H1 (cell line): ENCODE results near the gene SLC25A34. TPM values are rescaled to one million over a fixed set of nuclear protein-coding genes. Genes with fewer than 3 reads are reported as not detected.

ENCODE experiments used
- CTCF ChIA-PET: fragments of 300-600 bp; sonication (Branson Sonifier 250); formaldehyde crosslinking; loops from one replicate; lab custom pipeline; 2021; ENCODE audit not compliant: partially characterized antibody; lab: Charles Lee
- POLR2A ChIA-PET: fragments of 300-600 bp; sonication (Branson Sonifier 250); formaldehyde crosslinking; loops from one replicate; lab custom pipeline; 2021; ENCODE audit warnings: inconsistent platforms; ENCODE audit not compliant: partially characterized antibody; lab: Charles Lee
- DNase-seq, 2 experiments: peaks; one replicate each; pipeline versions ENCODE4 v3.0.0 to v3.0.0-alpha.2; 2010 to 2022; ENCODE audit warnings: low spot score in 2 of 2, low read depth in 1 of 2, mixed read lengths in 1 of 2
- FAIRE-seq: peaks from 2 replicates; lab custom pipeline; 2011; peaks lifted over from hg19 to GRCh38; lab: Jason Lieb, UNC
- H2AFZ ChIP-seq: 2 replicates; pipeline ENCODE4 v1.8.1; 2012; ENCODE audit warnings: low read length, inconsistent platforms
- H2AK5ac ChIP-seq: 2 replicates; pipeline ENCODE4 v1.6.1; 2013; ENCODE audit warnings: low read depth, low read length
- H2BK120ac ChIP-seq: replicated peaks from 2 replicates; pipeline ENCODE3; 2013; ENCODE audit warnings: low read depth, low read length, inconsistent platforms
- H2BK12ac ChIP-seq: 2 replicates; pipeline ENCODE4 v1.6.1; 2013; ENCODE audit warnings: low read depth, low read length
- H2BK15ac ChIP-seq: 2 replicates; pipeline ENCODE4 v1.6.1; 2013; ENCODE audit warnings: low read length
- H2BK20ac ChIP-seq: 2 replicates; pipeline ENCODE4 v1.6.1; 2013; ENCODE audit warnings: low read length
- H2BK5ac ChIP-seq: 2 replicates; pipeline ENCODE4 v1.6.1; 2013; ENCODE audit warnings: low read depth, low read length
- H3K14ac ChIP-seq: 2 replicates; pipeline ENCODE4 v1.6.1; 2013; ENCODE audit warnings: inconsistent platforms; ENCODE audit not compliant: insufficient read length
- H3K18ac ChIP-seq: 2 replicates; pipeline ENCODE4 v1.6.1; 2013; ENCODE audit warnings: low read length; ENCODE audit errors: extremely low read depth
- H3K23ac ChIP-seq: 2 replicates; pipeline ENCODE4 v1.6.1; 2013; ENCODE audit warnings: inconsistent platforms; ENCODE audit not compliant: insufficient read length
- H3K23me2 ChIP-seq: 2 replicates; pipeline ENCODE4 v1.6.1; 2013; ENCODE audit warnings: low read depth, low read length
- H3K27ac ChIP-seq: 2 replicates; pipeline ENCODE4 v1.6.1; 2011; ENCODE audit warnings: low read depth, low read length, inconsistent platforms
- H3K27me3 ChIP-seq, 4 experiments: replicated peaks in 1 of 4; 1 replicate in 1 of 4; 2 replicates in 3 of 4; pipeline versions ENCODE4 v1.6.1 to v1.8.1; 2011 to 2013; ENCODE audit warnings: low read length in 3 of 4, mild to moderate bottlenecking in 3 of 4, inconsistent platforms in 2 of 4, mixed read lengths in 2 of 4, moderate library complexity in 1 of 4; ENCODE audit not compliant: control insufficient read depth in 3 of 4, insufficient read depth in 3 of 4; ENCODE audit errors: extremely low read depth in 1 of 4
- H3K36me3 ChIP-seq, 4 experiments: 2 replicates each; pipeline versions ENCODE4 v1.6.1 to v1.8.1; 2011 to 2013; ENCODE audit warnings: mild to moderate bottlenecking in 4 of 4, low read length in 3 of 4, moderate library complexity in 2 of 4, control low read depth in 1 of 4, inconsistent platforms in 1 of 4; ENCODE audit not compliant: insufficient read depth in 4 of 4, control insufficient read depth in 2 of 4
- H3K4ac ChIP-seq: replicated peaks from 2 replicates; pipeline ENCODE3; 2013; ENCODE audit warnings: low read length, low read depth, mixed read lengths, inconsistent platforms; ENCODE audit not compliant: insufficient read length
- H3K4me1 ChIP-seq, 4 experiments: replicated peaks in 1 of 4; 1 replicate in 1 of 4; 2 replicates in 3 of 4; pipeline versions ENCODE4 v1.6.1 to v1.8.1; 2011 to 2013; ENCODE audit warnings: low read length in 3 of 4, inconsistent platforms in 2 of 4, mixed read lengths in 1 of 4; ENCODE audit not compliant: insufficient read depth in 4 of 4, control insufficient read depth in 3 of 4
- H3K4me2 ChIP-seq, 2 experiments: 2 replicates each; pipeline versions ENCODE4 v1.6.1 to v1.8.1; 2011 to 2013; ENCODE audit warnings: low read depth in 2 of 2, low read length in 2 of 2, control low read depth in 1 of 2, inconsistent platforms in 1 of 2, mild to moderate bottlenecking in 1 of 2; ENCODE audit not compliant: insufficient read depth in 1 of 2
- H3K4me3 ChIP-seq, 4 experiments: fragments of 200-600, 300-600 bp in 1 of 4; sonication (generic), shearing (Covaris generic), sonication (Bioruptor Twin) in 1 of 4; 2 replicates each; pipeline versions ENCODE4 v1.5.1 to v1.8.1; 2011 to 2016; ENCODE audit warnings: low read length in 4 of 4, low read depth in 3 of 4, control low read depth in 2 of 4, inconsistent platforms in 2 of 4, mild to moderate bottlenecking in 2 of 4, mixed read lengths in 1 of 4, moderate library complexity in 1 of 4; ENCODE audit not compliant: insufficient read depth in 2 of 4; ENCODE audit errors: extremely low read depth in 1 of 4
- H3K56ac ChIP-seq: replicated peaks from 2 replicates; pipeline ENCODE3; 2013; ENCODE audit warnings: low read depth, mild to moderate bottlenecking, mixed read lengths, low read length, inconsistent platforms; ENCODE audit not compliant: insufficient read length
- H3K79me1 ChIP-seq: 2 replicates; pipeline ENCODE4 v1.6.1; 2013; ENCODE audit warnings: low read depth, low read length, control low read depth
- H3K79me2 ChIP-seq, 2 experiments: 2 replicates each; pipeline versions ENCODE4 v1.6.1 to v1.8.1; 2012 to 2013; ENCODE audit warnings: low read length in 2 of 2, mild to moderate bottlenecking in 2 of 2, inconsistent platforms in 1 of 2; ENCODE audit not compliant: insufficient read depth in 2 of 2, control insufficient read depth in 1 of 2
- H3K9ac ChIP-seq, 4 experiments: replicated peaks in 1 of 4; 1 replicate in 1 of 4; 2 replicates in 3 of 4; pipeline versions ENCODE4 v1.6.1 to v1.8.1; 2011 to 2013; ENCODE audit warnings: low read depth in 3 of 4, low read length in 3 of 4, control low read depth in 2 of 4, mild to moderate bottlenecking in 2 of 4, moderate library complexity in 2 of 4, inconsistent platforms in 1 of 4; ENCODE audit errors: extremely low read depth in 1 of 4
- H3K9me3 ChIP-seq, 2 experiments: 2 replicates each; pipeline versions ENCODE4 v1.6.1 to v1.8.1; 2012 to 2013; ENCODE audit warnings: mild to moderate bottlenecking in 2 of 2, moderate library complexity in 2 of 2, control low read depth in 1 of 2, inconsistent platforms in 1 of 2, low read depth in 1 of 2, low read length in 1 of 2, mixed read lengths in 1 of 2; ENCODE audit not compliant: insufficient read depth in 2 of 2
- H4K20me1 ChIP-seq, 2 experiments: replicated peaks in 1 of 2; 2 replicates each; pipeline versions ENCODE3 to v1.8.1; 2011 to 2013; ENCODE audit warnings: inconsistent platforms in 2 of 2, low read length in 2 of 2, mild to moderate bottlenecking in 1 of 2; ENCODE audit not compliant: insufficient read depth in 2 of 2, control insufficient read depth in 1 of 2
- H4K5ac ChIP-seq: 2 replicates; pipeline ENCODE4 v1.6.1; 2013; ENCODE audit warnings: low read length, low read depth, mixed read lengths, inconsistent platforms; ENCODE audit not compliant: insufficient read length
- H4K8ac ChIP-seq: 2 replicates; pipeline ENCODE4 v1.8.0; 2013; ENCODE audit warnings: mild to moderate bottlenecking, moderate library complexity, low read length, inconsistent platforms; ENCODE audit not compliant: insufficient read depth; ENCODE audit errors: extremely low read depth
- H4K91ac ChIP-seq: replicated peaks from 2 replicates; pipeline ENCODE3; 2013; ENCODE audit warnings: low read length, mixed read lengths, inconsistent platforms; ENCODE audit not compliant: insufficient read length
- BCL11A ChIP-seq, 2 experiments: IDR thresholded peaks; one replicate each; pipeline ENCODE4 v1.6.1; 2011; ENCODE audit warnings: low read depth in 2 of 2, low read length in 2 of 2, mild to moderate bottlenecking in 2 of 2
- CBX8 ChIP-seq: fragments of 300-800, 300-1000 bp; sonication (generic); IDR thresholded peaks from 2 replicates; pipeline ENCODE4 v1.7.1; 2016; ENCODE audit warnings: low read depth, low read length, borderline replicate concordance
- CHD2 ChIP-seq: IDR thresholded peaks from 2 replicates; pipeline ENCODE4 v1.6.1; 2012; ENCODE audit warnings: low read length, improper control_type of control experiment
- E2F6 ChIP-seq: IDR thresholded peaks from 2 replicates; pipeline ENCODE4 v1.6.1; 2012; ENCODE audit warnings: inconsistent platforms
- EZH2 ChIP-seq: fragments of 200-600 bp; sonication (generic); IDR thresholded peaks from 2 replicates; pipeline ENCODE4 v1.7.1; 2012; ENCODE audit warnings: low read depth, mild to moderate bottlenecking, moderate library complexity, low read length, inconsistent platforms; ENCODE audit not compliant: severe bottlenecking
- GABPA ChIP-seq: IDR thresholded peaks from 2 replicates; pipeline ENCODE4 v1.6.1; 2011; ENCODE audit warnings: mild to moderate bottlenecking, low read length, moderate library complexity, borderline replicate concordance; ENCODE audit not compliant: insufficient read depth
- NANOG ChIP-seq: IDR thresholded peaks from 2 replicates; pipeline ENCODE4 v1.6.1; 2011; ENCODE audit warnings: low read length, low read depth, mild to moderate bottlenecking, inconsistent platforms; ENCODE audit not compliant: insufficient read depth, poor library complexity, severe bottlenecking
- RAD21 ChIP-seq, 2 experiments: IDR thresholded peaks in 1 of 2; conservative IDR thresholded peaks in 1 of 2; 2 replicates each; pipeline ENCODE4 v1.6.1; 2011; ENCODE audit warnings: low read depth in 2 of 2, low read length in 2 of 2, improper control_type of control experiment in 1 of 2, inconsistent platforms in 1 of 2, mild to moderate bottlenecking in 1 of 2, moderate library complexity in 1 of 2
- RFX5 ChIP-seq: IDR thresholded peaks from 2 replicates; pipeline ENCODE4 v1.6.1; 2011; ENCODE audit warnings: low read depth, low read length, improper control_type of control experiment, borderline replicate concordance
- RXRA ChIP-seq: IDR thresholded peaks from 2 replicates; pipeline ENCODE4 v1.6.1; 2011; ENCODE audit warnings: low read depth, mild to moderate bottlenecking, low read length, moderate library complexity; ENCODE audit not compliant: insufficient read depth
- SP2 ChIP-seq: IDR thresholded peaks from 2 replicates; pipeline ENCODE4 v1.6.1; 2012; ENCODE audit warnings: mild to moderate bottlenecking, low read length, inconsistent platforms
- SUZ12 ChIP-seq: fragments of 200-600 bp; sonication (generic); IDR thresholded peaks from 2 replicates; pipeline ENCODE4 v1.6.1; 2012; ENCODE audit warnings: mild to moderate bottlenecking, inconsistent platforms, low read length, moderate library complexity, mixed read lengths
- WGBS, 2 experiments: shearing (Covaris generic) in 1 of 2; methylation state at CpG; one replicate each; pipeline versions ENCODE4 v1.1.6 to v1.1.7; 2013 to 2015; ENCODE audit warnings: low lambda C conversion rate in 2 of 2, mixed read lengths in 2 of 2, inconsistent platforms in 1 of 2, low coverage in 1 of 2, missing lambda C conversion rate in 1 of 2; ENCODE audit not compliant: insufficient replicate concordance in 2 of 2, insufficient coverage in 1 of 2, insufficient read length in 1 of 2; ENCODE audit errors: extremely low coverage in 1 of 2, missing lambda C conversion rate in 1 of 2; 5-methylcytosine and 5-hydroxymethylcytosine counted together
- polyA plus RNA-seq, 7 experiments: library from polyadenylated mRNA; depleted of rRNA in 3 of 7; stranded (reverse) in 5 of 7; unstranded in 2 of 7; fragments of >200 nt in 5 of 7; fragments of 200-250 nt in 2 of 7; gene quantifications; 1 replicate in 5 of 7; 2 replicates in 1 of 7; 4 replicates in 1 of 7; pipeline versions ENCODE4 v1.2.1 to v1.2.3, GENCODE V29; 2011 to 2013; ENCODE audit warnings: missing spikeins in 2 of 7, mixed read lengths in 2 of 7
- total RNA-seq: library from RNA; stranded (reverse); fragmentation: NEBNext Ultra II Directional; extraction: Animal tissue kit (Norgen Biotek cat#: 25700); gene quantifications from 2 replicates; pipeline ENCODE4 v1.2.1, GENCODE V29; 2021

The SLC25A34 gene
- total and polyA plus RNA-seq, 2 of the 8 experiments (the other 6 are each of a cell fraction or from before 2014, with no cell fraction given) = 0.48 to 0.62 TPM

- Histone ChIP-seq H2BK120ac (no peak overlapping the region), H3K9me3 (no peaks in the 10 kb centered on the region), H4K91ac (no peak overlapping the region), H3K9ac (no peak overlapping the region), H3K4me3 (no peak overlapping the region), H4K5ac (no peak overlapping the region), H2AFZ (no peak overlapping the region), H3K36me3 (peaks cover 13 to 50% (median 25%) of the 10 kb centered on the region in 4 experiments; a peak in 7 of 8 replicates), H2AK5ac (no peak overlapping the region), H3K27ac (no peak overlapping the region), H3K79me1 (peaks cover 15% of the 10 kb centered on the region), H2BK15ac (no peak overlapping the region), H3K4me1 (peaks cover 0 to 8% (median 6%) of the 10 kb centered on the region in 4 experiments; a peak in 5 of 7 replicates), H3K56ac (no peak overlapping the region), H4K20me1 (peaks cover 10 to 19% of the 10 kb centered on the region in 2 experiments), H3K23me2 (no peaks in the 10 kb centered on the region; the same call in 1 of the 2 replicates), H4K8ac (no peak overlapping the region), H2BK5ac (no peak overlapping the region), H2BK12ac (no peak overlapping the region), H3K4me2 (no peak overlapping the region), H3K79me2 (peaks cover 0 to 38% of the 10 kb centered on the region in 2 experiments; a peak in 2 of 4 replicates), H3K4ac (no peak overlapping the region), H3K27me3 (no peaks in the 10 kb centered on the region), H2BK20ac (no peak overlapping the region), H3K14ac (no peak overlapping the region), H3K23ac (no peak overlapping the region), H3K18ac (no peak overlapping the region)
- DNase-seq = no peak
- WGBS, 2 experiments = 89% methylated on average over 15 of the region's 15 CpGs; no CpG with 5 or more reads in 1 of the 2 experiments
- FAIRE-seq = no peak
- POLR2A ChIA-PET = interaction anchor here (0.6 to 4.9 kb wide), 8 partner anchors 10 to 612 kb away, joined by 3 to 33 read pairs (median 3); no protein-coding TSS in a partner anchor
- CTCF ChIA-PET = interaction anchor here (1.0 kb wide), 1 partner anchor 37 kb away, joined by 6 read pairs; no protein-coding TSS in a partner anchor
- TF ChIP-seq GABPA = no peak
- TF ChIP-seq CBX8 = no peak
- TF ChIP-seq RAD21 (IDR thresholded peaks at IDR 0.05 in 1 of 2, conservative IDR thresholded peaks at IDR 0.05 in 1 of 2; ENCODE audit: low read depth in 2 of 2, low read length in 2 of 2) = no peak
- no peak for TF ChIP-seq CHD2
- TF ChIP-seq BCL11A (IDR thresholded peaks at IDR 0.05; ENCODE audit: low read depth in 2 of 2, low read length in 2 of 2) = no peak
- TF ChIP-seq RXRA = no peak
- no peak for TF ChIP-seq EZH2
- no peak for TF ChIP-seq SUZ12
- TF ChIP-seq RFX5 = no peak
- TF ChIP-seq NANOG = no peak
- no peak for TF ChIP-seq E2F6
- no peak for TF ChIP-seq SP2
Observed at GRCh38 chr1:15764890-15765289, 28.8 kb downstream of the SLC25A34 start.
